T follicular helper cell (primary cell): ENCODE data around the gene FOSB.

Experiments
- DNase-seq: peaks from one replicate; pipeline ENCODE4 v3.0.0-alpha.2; 2020; ENCODE audit warnings: low read depth

Gene FOSB

DNA sequence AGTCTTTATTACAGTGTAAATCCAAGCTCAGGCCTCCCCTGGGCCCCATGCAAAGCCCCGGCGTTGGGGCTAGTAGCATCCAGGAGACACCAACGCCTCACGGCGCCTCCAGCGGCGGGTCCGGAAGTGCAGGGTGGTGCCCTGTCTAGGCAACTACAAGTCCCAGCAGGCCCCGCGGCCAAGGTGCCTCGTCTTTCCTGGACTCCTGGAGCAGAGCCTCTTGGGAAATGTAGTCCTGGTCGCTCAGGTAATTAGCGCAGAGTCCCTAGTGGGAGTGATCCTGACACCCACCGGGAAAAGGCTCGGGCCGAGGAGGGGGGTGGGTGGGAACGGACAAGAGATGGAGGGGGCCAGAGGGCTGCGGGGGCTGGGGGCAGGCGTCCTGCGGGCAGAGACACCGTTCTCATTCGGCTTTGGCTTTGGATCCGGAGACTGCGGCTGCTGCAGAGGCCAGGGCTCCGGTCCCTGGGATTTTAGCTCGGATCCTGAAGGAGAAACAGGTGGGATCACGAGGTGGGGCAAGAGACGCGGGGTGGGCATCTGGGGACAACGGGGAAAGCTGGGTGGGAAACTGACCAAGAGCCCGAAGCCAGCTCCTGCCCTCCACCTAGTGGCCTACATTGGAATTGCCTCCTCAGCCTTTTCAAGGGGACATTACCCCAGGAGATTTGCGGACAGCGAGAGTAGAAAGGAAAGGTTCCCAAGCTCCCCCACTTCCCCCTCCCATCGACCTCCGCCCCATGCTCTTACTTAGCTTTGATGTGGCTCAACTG lies 17.7 kb downstream of the FOSB start:
- DNase-seq, result peak; percentile 97

DNA sequence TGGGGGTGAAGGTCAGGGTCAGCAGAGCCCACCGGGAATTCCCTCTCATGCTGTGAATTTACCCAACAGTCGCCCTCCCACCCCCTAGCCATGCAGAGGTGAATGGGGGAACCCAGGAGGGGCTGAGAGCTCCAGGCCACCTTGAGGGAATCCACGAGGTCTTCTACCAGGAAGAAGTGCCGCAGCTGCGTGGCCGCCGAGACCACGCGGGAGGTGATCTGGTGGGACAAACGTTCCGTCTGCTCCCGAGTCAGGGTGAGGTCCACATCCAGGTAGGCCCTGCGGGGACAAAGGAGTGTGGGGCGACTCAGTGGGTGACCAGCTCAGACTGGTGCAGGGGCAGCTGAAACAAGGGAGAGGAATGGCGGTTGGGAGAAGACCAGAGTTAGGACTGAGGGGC lies 20.9 kb downstream of the FOSB start:
- DNase-seq, result no peak

DNA sequence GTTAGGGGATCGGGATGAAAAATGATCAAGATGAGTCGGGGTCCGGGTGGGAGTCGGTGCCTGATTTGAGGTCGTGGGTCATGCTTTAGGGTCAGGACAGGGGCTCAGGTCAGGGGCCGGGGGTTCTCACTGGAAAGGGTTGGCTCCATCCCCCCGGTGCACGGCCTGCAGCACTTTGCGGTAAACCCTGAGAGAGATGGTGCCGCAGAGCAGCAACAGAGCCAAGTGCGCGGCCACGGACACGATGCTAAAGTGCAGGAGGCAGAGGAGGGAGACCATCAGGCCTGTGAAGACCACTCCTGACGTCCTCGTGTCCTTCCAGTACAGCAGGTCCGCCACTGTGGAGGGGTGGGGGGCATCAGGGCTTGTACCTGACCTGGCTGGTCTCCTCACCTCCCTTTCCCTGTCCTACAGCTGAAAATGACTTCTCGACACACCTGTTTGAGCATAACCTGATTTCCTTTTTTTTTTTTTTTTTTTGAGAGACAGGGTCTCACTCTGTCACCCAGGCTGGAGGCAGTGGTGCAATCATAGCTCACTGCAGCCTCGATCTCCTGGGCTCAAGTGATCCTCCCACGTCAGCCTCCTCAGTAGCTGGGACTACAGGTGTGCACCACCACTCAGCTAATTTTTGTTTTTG lies 21.5 kb downstream of the FOSB start:
- DNase-seq, result no peak

DNA sequence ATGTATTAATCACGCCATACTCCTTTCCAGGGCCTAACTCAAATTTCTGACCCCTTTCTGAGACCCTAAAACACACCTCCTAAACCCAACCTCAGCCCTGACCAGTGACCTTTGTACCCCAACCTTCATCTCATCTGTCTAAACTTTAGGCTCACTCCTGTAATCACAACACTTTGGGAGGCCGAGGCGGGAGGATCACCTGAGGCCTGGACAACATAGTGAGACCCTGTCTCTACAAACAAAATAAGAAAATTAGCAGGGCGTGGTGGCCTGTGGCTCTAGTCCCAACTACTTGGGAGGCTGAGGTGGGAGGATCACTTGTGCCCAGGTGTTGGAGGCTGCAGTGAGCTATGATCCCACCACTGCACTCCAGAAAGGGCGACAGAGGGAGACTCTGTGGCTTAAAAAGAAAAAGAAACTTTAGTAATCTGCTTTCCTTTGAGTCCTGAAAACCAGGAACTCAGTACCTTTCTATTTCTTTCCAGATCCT lies 24.4 kb downstream of the FOSB start:
- DNase-seq, result no peak

DNA sequence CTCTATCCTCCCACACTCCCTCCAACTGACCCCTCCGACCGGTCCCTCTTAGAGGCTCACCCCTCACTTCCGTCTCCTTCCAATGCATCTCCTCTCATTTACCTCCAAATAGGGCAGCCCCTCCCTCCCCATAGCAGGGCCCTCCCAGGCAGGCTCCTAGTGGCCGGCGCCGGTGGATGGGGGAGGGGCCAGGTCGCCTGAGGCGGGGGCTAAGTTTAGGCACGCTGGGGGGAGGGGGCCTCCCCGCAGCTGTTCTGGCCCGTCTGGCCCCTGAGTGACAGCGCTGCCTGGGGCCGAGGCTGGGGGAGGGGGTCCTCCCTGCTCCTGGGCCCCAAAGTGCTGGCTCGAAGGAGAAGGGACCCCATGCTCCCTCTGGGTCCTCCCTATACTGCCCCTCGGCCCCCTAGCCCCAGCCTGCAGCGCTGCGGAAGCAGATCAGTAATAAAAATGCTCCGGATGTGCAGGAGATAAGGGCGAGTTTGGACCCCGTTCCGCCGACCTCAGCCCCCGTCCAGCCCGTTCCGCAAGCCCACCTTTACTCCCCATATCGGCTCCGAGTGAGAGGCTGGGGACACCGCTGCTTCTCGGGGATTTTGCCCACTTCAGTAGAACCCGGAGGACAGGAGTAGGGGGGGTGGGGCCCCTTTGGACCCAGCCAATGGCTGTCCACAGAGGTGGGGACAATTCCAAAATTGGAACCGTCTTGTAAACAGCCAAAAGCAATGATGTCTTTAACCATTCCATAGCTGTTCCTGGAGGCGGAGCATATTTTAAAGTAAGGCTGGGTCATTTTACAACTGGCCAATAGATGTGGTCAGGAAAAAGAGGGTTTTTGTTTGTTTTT lies 25.1 kb downstream of the FOSB start:
- no peak for DNase-seq

DNA sequence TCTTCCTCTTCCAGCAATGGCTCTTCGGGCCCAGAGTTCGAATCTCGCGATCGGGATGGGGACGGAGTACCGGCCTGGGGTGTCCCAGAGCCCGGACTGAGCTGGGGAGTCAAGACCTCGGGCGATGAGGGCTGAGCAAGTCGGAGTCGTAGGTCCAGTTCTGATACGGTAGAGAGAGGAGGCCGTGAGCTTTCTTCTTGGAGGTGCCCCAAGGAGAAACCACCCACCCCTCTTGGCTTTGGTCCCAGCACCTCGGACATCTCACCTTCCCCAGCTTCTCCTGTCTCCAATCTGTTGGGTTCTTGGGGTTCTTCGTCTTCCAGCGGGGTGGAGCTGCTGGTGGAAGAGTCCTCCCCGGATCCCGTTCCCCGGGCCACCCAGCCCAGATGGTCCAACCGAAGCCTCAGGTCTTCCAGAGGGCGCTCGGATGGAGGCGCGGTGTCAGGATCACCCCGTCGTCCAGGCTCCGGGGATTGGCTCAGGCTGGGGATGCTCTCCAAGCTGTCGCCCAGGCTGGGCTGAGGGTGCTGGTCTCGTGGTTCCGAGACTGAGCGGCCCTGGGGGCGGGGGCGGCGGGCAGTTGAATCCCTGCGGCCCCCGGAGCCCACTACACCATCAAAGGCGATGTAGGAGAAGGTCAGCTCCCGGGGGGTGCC lies 26.6 kb downstream of the FOSB start:
- DNase-seq, result no peak

DNA sequence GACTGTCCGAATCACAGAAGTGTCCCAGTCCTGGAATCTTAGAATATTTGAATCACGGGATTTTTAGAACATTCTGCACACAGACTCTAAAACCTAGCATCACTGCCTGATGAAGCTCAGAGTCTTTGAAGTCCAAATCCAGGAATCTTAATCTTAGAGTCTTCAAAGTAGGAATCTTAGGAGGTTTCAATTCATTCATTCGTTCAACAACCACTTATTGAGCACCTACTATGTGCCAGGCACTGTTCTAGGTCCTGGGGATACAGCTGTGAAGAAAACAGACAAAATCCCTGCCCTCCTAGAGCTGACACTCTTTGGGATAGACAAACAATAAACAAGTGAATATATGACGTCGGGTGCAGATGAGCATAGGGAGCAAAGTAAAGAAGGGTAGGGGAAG lies 27.4 kb downstream of the FOSB start:
- DNase-seq, result no peak

DNA sequence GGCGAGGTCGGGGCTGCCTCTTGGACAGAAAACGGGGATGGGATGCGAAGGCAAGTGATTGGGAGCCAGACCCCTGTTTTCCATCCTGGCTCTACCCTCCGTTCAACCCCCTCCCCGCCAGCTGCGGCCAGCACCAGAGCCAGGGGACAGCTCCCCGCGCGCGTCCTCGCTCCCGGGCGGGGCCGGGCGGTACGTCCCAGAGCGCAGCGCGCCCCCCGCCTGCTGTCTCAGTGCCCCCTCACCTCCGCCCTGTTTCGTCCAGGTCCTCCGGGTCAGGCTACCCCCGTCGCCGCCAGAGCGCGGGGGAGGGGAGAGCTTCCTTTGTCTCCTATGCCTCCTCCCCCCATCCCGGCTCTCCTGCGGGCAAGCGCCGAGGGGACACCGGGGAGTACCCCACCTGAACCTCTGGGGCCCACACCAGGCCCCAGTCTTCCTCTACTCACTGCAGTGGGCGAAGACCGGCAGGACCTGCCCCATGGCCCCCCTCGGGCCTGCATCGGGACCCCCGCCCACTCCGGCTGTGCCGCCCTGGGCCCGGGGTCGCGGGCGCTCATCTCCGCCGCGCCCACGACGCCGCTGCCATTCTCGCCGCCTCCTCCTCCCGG lies 28.7 kb downstream of the FOSB start:
- DNase-seq, result no peak

DNA sequence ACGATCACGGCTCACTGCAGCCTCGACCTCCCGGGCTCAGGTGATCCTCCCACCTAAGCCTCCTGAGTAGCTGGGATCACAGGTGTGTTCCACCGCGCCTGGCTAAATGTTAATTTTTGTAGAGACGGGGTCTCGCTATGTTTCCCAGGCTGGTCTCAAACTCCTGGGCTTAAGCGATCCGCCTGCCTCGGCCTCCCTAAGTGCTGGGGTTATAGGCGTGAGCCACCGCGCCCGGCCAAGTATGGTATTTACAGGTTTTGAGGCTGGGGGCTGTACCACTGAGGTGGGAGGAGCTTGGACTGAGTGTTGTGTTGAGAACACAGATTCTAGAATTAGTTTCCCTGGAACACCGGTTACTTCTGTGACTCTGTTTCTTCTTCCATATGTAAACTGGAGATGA lies 30.0 kb downstream of the FOSB start:
- no peak for DNase-seq

DNA sequence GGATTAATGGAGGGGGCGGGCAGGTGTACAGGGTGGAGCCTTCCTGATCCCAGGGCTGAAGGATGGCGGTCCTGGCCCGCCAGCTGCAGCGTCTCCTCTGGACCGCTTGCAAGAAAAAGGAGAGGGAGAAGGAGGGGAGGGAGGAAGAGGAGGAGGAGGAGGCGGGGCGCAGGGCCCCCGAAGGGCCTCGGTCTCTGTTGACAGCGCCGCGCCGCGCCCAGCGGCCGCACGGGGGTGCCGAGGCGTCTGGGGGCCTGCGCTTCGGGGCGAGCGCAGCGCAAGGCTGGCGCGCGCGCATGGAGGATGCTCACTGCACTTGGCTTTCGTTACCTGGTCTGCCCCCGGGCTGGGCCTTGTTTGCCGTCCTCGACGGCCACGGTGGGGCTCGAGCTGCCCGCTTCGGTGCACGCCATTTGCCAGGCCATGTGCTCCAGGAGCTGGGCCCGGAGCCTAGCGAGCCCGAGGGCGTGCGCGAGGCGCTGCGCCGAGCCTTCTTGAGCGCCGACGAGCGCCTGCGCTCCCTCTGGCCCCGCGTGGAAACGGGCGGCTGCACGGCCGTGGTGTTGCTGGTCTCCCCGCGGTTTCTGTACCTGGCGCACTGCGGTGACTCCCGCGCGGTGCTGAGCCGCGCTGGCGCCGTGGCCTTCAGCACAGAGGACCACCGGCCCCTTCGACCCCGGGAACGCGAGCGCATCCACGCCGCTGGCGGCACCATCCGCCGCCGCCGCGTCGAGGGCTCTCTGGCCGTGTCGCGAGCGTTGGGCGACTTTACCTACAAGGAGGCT lies 30.8 kb downstream of the FOSB start, which contains the start of gene PPM1N:
TSS of gene PPM1N (plus strand) at position 33 of the 785 bp plus-strand sequence. CDS start at position 63, 30 bp downstream.
- peak; percentile 38 for DNase-seq

DNA sequence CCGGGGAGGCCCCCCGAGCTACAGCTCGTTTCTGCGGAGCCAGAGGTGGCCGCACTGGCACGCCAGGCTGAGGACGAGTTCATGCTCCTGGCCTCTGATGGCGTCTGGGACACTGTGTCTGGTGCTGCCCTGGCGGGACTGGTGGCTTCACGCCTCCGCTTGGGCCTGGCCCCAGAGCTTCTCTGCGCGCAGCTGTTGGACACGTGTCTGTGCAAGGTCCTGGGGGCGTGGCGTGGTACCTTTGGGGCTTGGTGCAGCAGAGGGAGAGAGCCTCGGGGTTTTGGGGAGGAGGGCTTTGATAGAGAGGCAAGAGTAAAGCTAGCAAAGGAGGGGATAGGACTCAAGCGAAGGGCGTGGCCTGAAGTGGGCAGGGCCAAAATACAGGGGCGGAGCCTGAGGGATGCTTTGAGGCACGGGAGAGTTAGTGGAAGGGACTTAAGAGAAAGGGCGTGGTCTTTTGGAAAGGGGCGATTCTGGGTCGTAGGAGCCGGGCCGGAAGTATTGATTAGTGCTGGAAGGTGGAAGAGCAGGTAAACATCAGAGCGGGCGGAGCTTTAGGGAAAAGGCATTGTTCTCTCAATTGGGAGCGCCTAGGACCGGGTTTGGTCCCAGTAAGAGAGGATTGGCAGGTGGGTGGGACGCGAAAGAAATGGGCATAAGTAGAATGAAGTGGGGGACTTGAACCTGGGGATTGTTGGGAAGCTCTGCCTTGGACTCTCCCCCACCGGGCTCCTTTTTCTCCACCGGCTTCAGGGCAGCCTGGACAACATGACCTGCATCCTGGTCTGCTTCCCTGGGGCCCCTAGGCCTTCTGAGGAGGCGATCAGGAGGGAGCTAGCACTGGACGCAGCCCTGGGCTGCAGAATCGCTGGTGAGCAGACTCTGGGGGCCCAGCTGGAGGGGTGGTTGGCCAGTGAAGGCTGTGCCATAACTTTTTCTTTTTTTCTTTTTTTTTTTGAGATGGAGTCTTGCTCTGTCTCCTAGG lies 31.7 kb downstream of the FOSB start:
- peak; percentile 35 for DNase-seq

DNA sequence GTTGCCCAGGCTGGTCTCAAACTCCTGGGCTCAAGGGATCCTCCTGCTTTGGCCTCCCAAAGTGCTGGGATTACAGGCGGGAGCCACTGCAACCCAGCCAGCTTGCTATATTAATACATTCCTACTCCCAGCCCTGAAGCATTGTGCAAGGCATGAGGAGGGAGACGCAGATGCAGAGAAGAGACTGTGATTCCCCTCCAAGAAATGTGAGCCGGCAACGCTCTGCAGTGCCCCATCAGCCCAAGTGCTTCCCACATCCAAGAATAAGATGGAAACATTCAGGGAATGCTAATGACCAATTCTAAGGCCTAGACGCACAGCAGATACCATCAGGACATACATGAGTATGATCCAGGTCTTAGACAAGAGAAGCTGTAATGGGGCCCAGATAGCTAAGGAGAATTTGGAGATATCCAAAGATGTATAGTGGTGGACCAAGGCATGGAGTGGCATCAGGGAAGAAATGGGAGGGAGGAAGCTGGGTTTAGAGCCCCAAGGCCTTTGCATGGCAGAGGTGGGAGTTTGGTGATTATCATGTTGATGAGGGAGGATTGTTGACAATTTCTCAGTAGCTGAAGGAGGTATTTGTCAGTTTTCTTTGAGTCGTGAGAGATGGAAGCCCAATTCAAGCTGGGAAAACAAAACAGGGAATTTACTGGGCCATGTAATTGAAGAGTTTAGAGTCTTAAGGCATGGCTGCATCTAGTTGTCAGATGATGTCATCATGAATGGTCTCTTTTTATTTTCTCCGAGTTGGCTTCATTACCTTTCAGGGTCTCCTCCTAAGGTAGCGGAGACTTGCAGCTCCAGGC lies 33.3 kb downstream of the FOSB start:
- no peak for DNase-seq

DNA sequence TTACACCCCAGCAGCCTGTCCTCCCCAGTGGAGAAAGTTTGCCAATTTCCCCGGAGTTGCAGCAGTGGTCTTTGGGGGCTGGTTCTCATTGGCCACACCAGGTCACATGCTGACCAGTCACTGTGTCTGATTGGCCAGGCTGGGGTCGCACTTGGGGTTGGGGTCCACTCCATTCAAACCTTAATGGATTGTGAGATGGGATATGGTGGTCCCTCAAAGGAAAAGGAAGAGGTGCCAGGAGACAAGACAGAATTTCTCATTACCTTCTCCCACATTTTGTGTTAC lies 33.9 kb downstream of the FOSB start:
- no peak for DNase-seq

DNA sequence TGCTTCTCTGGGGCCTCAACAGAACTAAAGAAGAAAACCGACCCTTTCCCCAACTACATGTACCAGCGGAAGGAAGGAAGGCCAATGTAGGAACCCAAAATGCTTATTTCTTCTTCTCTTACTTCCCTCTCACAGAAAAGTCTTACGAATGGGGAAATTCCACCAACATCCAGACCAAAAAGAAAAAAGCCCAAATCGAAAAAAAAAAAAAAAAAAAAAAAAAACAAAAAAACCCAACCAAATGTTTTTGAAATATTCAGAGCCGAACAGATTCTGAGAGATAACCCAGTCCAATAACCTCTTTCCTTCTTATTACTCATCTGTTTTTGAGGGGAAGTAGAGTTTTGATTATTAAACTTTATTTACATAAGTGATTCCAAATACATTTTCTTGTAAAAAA lies 34.3 kb downstream of the FOSB start:
- no peak for DNase-seq

DNA sequence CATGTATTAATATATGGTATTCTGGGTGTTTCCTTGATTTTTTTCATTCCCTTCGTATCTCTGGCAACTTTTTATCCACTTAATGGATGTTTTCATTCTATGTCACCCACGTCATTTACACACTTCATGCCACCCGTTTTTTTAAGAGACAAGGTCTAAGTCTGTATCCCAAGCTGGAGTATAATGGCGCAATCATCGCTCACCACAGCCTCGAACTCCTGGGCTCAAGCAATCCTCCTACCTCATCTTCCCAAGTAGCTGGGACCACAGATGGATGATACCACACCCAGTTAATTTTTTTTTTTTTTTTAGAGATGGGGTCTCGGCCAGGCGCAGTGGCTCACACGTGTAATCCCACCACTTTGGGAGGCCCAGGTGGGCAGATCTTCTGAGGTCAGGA lies 36.1 kb downstream of the FOSB start:
- DNase-seq, result no peak

DNA sequence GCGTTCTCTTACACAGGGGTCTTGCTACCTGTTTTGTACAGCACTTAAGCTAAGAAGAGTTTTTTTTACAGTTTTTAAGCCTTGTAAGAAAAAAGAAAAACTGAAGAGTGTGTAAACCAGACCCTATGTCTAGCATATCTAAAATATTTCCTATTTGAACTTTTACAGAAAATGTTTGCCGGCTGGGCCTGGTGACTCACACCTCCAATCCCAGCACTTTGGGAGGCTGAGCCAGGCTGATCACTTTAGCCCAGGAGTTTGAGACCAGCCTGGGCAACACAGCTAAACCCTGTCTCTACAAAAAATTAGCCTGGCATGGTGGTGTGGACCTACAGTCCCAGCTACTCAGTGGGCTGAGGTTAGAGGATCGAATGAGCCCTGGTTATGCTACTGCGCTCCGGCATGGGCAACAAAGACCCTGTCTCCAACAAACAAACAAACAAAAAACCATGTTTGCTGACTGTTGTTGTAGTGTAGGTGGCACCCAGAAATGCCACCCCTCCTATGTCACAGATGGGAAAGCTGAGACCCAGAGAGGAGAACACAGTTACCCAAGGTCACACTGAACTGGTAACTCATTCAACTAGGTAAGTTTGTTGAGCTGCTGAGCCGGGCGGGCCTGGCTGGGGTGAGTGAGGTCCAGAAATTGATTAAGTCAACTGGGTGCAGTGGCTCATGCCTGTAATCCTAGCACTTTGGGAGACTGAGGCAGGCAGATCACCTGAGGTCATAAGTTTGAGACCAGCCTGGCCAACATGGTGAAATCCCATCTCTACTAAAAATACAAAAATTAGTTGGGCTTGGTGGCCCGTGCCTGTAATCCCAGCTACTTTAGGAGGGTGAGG lies 37.6 kb downstream of the FOSB start:
- DNase-seq, result no peak

DNA sequence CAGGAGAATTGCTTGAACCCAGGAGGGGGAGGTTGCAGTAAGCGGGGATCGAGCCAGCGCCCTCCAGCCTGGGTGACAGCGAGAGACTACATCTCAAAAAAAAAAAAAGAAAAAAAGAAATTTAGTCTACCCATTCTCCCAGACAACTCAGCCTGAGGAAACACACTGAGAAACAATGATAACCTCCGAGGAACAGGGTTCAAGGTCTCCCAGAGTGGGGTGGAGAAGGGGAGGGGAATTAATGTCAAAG lies 38.1 kb downstream of the FOSB start:
- DNase-seq, result no peak

DNA sequence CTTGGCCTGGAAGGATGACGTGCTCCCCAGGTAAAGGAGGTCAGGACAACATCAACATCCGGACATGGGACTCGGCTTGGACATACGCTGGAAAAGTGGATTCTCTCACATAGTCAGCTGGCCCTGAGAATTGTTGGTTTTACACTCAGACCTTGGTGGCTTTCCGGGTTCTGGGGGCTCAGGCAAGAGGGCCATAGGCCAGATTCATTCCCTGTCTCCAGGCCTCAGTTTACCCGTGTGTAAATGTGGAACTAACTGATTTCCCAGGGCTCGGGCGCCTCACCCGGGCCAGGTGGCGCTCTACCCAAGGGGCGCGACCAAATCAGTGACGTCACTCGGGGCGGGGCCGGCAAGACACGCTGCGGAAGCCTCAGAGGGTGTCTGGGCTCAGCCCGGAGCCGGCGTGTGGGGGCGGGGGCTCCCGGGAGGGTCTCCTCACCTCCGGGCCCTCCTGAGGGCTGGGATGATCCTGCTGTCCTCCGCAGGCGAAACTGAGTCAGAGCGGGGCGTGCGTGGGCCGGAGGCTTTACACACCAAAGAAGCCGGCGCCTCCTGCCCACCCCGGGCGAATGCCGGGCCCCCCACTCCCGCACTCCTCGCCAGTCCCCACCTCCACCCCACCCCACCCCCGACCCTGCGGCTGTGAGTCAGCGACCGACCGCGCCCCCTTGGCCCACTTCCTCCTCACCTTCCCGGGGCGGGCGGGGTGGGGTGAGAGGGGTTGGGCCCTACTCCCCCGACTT lies 38.6 kb downstream of the FOSB start:
- peak; percentile 95 for DNase-seq
